GM18511 (cell line): Measurements from ENCODE around the gene AMOT.
A peak's percentile ranks its signal among the peaks of the same experiment; 100 is the strongest.

Experiments used
- ATAC-seq: cut with Tn5 transposase; IDR thresholded peaks from one replicate; pipeline ENCODE4 v1.9.1; 2021; ENCODE audit warnings: mild to moderate bottlenecking, moderate library complexity; ENCODE audit not compliant: unreplicated experiment

The AMOT gene

GRCh38 chrX:112802541-112802940 lies 38.1 kb downstream of the AMOT start:
- no peak for ATAC-seq

DNA sequence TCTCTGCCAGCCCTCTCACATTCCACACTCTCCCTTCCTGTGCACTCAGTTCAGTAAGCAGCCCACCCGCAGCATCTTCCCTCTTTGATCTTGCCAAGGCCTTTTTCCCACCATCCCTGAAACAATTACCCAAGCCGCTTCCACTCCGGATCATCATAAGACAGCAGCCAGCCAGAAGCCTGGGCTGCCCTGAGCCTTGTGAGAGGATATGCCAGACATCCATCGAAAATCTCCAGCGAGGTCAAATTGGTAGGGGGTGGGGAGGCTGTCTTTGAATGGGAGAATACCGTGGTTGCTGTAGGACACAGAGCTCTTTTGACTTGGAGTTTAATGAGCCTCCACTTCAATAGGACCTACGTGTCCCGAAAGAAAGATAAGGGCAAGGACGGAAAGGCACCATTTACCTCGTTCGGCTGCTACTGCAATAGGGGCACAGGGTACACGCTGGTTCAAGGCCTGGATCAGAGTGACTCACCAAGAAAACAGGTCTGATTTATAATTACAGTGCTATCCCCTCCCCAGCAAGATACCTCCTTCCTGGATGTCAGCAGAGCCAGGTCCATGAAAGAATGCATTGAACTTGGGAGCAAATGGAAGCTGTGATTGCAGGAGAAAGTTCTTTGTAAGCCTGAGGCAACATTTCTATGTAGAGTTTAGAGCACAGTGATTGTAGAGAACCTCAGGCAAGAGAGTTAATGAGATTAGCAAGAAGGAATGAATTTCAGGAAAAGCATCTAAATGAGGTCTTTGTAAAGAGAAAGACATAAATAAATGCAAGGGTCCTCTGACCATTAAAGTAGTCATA lies 39.5 kb downstream of the AMOT start:
- ATAC-seq, result no peak

GRCh38 chrX:112799425-112799824 lies 41.2 kb downstream of the AMOT start:
- ATAC-seq, result no peak

DNA sequence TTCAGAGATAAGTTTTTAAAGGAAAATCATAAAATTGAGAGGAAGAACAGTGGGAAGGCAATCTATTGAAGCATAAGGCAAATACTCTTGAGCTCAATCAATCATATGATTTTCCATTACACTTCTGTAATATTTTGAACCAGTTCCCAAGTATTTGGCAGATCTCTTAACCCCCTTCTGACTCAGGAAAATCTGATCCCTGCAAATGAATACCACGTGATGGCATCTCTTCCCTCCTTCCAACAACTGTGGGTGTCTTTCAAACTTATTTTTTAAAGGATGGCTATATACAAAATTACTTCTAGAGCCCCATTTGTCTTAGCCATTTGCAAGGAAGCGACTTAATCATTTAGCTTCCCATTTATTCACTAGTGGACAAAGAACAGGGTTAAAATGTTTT lies 41.9 kb downstream of the AMOT start:
- ATAC-seq, result no peak

GRCh38 chrX:112789931-112790330 lies 50.7 kb downstream of the AMOT start:
- ATAC-seq, result no peak

- ATAC-seq, result no peak
These were observed 54.6 kb downstream of the AMOT start for GRCh38 chrX:112786076-112786475.

GRCh38 chrX:112785344-112785743 lies 55.3 kb downstream of the AMOT start:
- ATAC-seq, result no peak

- no peak for ATAC-seq
These were observed 55.9 kb downstream of the AMOT start for GRCh38 chrX:112784692-112785091.

GRCh38 chrX:112779139-112779538 lies 61.5 kb downstream of the AMOT start:
- ATAC-seq, result no peak

GRCh38 chrX:112774651-112775293 lies 65.9 kb downstream of the AMOT start:
- no peak for ATAC-seq

DNA sequence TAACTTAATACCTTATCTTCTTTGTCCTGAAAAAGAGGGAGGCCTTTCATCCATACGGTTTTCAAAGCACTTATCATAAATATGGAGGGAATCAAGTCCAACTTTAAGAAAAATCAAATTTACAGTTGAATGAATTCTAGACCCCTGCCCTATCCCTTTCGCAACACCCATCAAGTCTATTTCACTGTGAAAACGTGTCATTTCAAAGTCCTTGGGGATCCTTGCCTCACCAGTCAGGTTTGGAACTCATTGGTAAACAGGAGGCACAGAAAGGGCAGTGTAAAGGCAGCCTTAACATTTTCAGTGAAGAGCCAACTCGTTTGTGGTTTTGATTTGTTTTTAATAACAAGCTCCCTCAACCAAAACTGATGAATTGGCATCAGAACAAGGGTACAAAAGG lies 66.5 kb downstream of the AMOT start:
- ATAC-seq, result no peak

GRCh38 chrX:112769034-112769433 lies 71.6 kb downstream of the AMOT start:
- ATAC-seq, result no peak

DNA sequence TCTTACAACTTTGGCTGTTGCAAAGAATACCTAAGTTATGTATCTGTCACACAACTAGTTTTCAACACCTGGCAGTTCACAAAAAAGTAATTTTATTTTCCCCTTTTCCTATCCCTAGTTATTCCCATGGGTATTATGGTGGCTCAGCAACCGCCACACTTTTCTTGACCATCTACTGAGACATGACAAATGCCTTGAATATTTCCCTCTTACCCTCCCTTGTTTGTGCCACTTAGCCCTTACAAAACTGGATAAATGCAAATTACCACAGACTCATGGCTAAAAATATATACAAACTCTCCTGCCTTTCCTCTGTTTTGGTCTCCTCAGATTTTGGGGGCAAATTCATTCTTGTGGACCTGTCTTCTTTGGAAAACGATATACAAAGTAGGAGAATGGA lies 72.1 kb downstream of the AMOT start:
- ATAC-seq, result no peak

- ATAC-seq, result peak; percentile 65
These were observed 73.9 kb downstream of the AMOT start for GRCh38 chrX:112766774-112767173.

GRCh38 chrX:112761242-112762207 lies 79.1 kb downstream of the AMOT start:
- peak; percentile 85 for ATAC-seq

- ATAC-seq, result peak; percentile 69
These were observed 79.9 kb downstream of the AMOT start for GRCh38 chrX:112760697-112761096.

DNA sequence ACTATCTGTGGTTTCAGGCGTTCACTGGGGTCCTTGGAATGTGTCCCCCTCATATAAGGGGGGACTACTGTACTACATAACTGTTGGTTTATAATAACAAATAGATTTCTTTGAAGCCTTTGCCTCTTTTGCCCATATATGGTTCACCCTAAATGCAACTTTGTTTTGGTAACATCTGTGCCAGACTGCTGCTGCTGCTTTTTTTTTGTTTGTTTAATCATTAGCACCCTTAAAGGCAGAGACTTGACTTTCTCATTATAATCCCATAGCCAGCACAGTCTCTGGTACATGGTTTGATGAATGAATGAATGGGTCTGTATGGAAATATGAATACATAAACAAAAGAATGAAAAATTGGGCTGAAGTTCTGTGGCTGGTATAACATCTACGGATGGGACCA lies 80.7 kb downstream of the AMOT start:
- no peak for ATAC-seq

- ATAC-seq, result no peak
These were observed 81.1 kb downstream of the AMOT start for GRCh38 chrX:112759512-112759911.

DNA sequence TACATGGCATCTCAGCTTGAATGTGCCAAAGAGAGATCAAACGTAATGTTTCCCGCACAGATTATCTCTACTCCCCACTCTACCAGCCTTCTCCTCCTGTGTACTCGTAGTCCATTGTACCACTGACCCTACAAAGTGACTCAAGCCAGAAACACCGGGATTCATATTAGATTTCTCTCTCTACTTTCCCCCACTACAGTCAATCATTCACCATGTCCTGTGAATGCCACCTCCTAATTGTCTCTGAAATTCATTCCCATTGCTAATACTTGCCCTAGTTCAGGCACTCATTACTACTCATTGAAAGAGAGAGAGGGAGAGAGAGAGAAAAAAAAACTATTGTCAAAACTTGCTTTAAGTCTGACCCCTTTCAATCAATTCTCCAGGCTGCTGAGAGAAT lies 82.7 kb downstream of the AMOT start:
- ATAC-seq, result no peak

GRCh38 chrX:112753116-112753515 lies 87.5 kb downstream of the AMOT start:
- no peak for ATAC-seq

DNA sequence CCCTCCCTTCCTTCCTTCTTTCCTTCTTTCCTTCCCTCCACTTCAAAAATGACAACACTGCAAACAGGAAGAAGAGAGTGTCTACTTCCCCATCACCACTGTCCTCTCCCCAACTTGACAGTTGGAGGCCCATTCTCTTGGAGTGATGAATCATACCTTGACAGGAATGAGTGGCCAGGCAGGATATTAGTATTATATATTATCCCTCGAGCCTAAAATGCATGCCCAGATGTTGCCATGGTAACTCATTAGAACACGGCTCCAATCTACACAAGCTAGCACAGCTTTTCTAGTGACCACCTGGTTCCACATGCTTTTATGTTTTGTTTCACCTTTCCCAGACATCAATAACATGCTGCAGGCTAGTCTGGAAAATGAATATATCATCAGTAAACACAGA lies 89.6 kb downstream of the AMOT start:
- no peak for ATAC-seq
